NCI-H774 (cell line): ENCODE results near the gene GPC5.

Source experiments
- DNase-seq: peaks from one replicate; lab custom pipeline; 2025; lab: John Stamatoyannopoulos, UW

Gene GPC5

DNA sequence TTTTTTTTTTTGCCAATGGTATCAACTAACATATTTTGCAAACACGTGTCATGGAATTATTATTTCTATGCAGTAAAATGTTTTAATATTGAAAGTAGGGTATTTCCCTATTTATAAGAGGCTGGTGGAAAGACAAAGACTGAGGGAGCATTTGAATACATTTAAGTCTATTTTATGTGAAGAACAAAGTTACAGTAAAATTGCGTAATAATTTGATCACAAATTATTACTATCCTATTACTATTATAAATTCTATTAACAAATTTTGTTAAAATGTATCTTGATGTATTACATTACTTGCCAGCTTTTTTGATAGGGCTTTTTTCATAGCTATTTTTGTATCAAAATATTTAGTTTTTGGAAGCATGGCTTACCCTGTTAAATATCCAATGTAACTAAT lies 58.4 kb downstream of the GPC5 start:
- no peak for DNase-seq

DNA sequence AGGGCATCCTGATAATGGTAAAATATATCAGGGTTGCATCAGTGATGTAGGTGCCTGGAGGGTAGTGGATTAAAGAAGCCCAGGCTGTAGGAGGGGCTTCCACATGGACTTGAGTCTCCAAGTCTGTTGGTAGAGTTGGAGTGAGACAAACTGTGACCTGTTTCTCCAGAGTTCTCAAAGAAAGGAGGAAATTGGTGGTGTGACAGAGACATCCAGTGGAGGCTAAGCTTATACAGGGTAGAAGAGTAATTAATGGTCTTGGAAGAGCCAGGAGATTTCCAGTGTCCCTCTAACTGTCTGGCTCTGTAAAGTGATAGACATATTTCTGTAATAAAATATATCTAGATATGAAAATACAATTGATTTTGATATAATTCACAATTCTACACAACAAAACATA lies 61.1 kb downstream of the GPC5 start:
- DNase-seq, result no peak

DNA sequence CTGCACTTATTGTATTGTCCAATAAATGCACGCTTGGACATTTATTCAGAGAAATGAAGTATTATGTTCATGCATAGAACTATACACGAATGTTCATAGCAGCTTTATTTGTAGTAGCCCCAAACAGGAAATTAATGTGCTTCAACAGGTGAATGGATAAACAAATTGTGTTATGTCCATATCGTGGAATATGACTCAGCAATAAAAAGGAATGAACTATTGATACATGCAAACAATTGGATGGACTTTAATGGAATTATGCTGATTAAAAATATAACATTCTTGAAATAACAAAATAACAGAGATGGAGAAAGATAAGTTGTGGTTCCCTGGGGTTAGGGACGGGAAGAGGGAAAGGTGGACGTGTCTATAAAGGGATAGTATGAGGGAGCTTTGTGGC lies 65.9 kb downstream of the GPC5 start:
- DNase-seq, result no peak

DNA sequence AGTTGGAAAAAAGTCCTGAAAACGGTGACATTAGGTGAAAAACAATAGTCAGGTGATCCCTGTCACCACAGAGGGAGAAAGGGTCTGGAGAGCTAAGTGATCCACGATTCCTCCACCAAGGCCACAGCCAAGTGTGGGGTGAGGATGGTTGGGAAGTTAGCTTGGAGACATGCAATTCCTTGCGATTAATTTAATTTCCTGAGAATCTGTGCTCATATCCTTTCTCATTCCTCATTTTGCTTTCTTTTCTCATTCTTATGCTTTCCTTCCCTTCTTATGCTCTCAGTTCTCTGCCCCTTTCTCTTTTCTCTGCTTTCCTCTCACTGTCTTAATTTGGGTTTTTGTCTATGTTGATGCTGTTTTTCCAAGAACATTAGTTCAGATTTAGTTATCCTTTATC lies 68.8 kb downstream of the GPC5 start:
- no peak for DNase-seq

DNA sequence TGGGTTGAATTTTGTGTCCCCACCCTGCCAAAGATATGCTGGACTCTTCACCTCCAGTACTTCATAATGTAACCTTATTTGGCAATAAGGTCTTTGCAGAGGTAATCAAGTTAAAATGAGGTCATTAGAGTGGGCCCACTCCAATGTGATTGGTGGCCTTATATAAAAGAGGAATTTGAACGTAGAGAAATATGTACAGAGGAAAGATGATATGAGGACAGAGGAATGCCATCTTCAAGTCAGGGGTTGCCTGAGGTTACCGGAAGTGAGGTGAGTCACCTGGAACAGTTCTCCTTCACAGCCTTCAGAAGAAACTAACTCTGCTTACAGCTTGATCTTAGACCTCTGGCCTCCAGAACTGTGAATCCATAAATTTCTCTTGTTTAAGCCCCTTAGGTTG lies 69.9 kb downstream of the GPC5 start:
- DNase-seq, result no peak

DNA sequence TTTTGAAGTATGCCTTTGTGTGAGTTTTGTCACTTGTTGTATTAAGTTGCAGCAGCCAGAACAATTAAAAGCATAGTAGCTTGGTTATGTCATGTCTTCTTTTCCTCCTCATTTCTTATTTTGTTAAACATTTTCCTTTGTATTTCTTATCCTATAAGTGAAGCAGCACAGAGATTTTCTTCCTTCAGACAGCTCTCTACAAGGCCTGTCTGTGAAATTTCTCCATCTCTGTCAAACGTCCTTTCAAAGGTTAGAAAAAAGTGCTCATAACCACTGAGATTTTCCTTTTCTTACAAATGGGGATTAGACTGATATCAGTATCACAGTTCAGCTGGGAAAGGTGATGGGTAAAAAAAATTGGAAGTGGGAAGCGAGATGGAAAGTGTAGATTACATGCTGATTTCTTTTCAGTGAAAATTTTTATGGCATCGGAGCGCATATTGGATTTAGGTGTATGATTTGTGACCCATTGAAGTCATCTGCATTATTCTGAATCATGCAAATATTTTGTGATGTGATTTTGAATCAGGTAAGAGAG lies 71.7 kb downstream of the GPC5 start:
- no peak for DNase-seq

DNA sequence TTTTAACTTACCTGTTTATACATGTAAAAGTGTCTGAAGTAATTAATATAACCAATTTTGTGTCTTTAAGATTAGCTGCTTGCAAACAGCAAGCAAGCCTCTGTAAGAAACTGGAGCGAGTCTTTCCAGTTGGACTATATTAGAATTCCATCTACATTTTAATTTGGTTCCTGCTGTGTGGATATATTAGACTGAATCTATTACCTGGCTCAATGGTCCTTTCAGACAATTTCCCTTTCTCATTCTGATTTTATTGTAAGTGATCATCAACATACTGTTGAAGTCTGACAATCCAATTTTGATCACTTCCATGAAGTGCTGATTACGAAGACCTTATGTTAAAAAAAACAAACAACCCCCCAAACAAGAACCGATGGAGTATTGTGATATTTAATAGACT lies 72.3 kb downstream of the GPC5 start:
- no peak for DNase-seq

DNA sequence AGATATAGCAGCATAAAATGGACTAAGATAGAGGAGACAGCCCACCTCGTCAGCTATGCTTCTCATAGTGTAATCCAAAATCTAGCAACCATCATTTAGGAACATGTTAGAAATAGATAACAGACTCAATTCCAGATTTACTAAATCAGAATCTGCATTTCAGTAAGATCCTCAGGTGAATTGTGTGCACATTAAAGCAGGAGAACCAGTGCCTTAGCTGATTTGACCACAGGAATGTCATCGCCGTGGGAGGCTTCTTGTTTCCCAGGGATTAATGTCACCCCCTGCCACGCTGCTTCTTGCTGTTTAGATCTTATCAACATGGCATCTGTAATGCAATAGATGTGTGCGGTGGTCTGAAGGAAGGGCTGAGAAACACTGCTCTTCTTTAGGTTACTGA lies 84.0 kb downstream of the GPC5 start:
- DNase-seq, result no peak

DNA sequence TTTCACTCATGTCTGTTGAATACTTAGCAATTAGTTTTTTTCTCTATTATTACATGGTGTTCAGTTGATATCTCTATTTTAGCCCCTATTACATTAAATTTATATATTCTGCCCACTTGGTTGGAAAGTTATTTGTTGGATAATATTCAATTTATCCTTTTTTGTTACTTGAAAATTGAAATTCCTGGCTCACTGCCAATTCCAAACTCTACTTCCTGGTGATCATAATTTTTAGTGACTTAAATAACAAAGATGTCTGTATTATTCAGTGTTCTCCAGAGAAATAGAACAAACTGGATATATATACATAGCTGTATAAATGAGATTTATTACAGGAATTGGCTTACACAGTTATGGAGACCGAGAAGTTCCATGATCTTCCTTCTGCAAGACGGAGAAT lies 93.6 kb downstream of the GPC5 start:
- DNase-seq, result no peak

DNA sequence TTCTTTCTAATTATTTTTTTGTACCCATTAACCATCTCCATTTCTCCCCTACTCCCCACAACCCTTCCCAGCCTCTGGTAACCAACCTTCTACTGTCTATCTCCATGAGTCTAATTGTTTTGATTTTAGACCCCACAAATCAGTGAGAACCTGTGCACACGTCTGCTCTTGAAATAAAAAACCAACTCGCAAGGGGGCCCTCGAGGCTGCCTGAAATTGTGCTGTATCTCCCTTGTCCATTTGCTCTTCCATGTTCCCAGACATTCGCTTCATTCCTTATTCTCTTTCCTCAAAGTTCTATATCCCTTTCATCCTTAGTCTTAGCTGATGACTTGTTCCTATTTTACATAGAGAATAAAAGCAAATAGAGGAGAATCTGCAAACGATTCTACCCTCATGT lies 95.0 kb downstream of the GPC5 start:
- no peak for DNase-seq

DNA sequence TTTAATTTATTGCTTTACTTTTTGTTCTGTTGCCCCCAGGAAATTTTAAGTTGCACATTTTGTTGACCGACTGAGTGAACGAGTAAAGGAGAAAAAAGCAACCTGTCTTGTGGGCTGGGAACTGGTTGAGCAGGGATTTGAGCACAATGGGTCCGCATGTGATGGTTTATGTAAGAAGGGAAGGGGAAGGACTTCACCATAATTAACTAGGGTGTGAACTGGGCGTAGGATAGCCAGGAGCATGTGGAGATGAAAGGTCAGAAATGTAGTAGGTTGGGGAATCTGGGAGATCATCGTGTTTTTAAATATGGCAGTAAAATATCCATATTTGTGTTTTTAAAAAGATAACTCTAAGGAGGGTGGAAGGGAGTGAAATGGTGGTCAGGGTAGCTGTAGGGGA lies 99.9 kb downstream of the GPC5 start:
- no peak for DNase-seq

DNA sequence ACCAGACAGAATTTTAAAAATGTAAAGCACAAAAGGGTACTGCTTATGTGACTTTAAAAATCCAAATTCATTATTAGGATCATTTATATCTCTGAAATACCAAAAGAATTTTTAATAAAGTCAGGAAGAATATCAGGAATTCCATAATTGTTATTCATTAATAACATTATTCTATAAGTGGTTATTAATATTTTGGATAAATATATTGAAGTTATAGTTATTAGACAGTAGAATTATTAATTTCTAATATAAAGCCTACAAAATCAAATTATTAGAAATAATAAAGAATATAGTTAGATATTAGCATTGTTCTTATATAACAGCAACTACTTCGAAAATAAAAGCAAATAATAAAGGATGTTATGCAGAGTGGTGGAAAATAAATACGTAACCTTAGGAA lies 105.8 kb downstream of the GPC5 start:
- no peak for DNase-seq

DNA sequence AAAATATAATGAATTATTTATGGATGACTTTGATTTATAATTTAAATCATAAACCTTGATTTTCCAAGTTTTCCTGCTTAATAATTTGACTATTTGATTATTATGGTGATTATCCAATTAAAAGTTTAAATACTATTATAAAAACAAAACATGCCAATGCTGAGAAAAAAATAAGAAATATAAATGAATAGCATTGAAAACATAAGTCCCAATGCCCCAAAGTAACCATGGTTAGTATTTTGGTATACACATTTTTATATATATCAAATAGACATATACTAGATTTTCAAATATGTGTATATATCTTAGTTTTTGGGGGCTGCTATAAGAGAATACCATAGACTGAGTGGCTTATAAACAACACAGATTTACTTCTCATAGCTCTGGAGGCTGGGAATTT lies 108.3 kb downstream of the GPC5 start:
- DNase-seq, result no peak

DNA sequence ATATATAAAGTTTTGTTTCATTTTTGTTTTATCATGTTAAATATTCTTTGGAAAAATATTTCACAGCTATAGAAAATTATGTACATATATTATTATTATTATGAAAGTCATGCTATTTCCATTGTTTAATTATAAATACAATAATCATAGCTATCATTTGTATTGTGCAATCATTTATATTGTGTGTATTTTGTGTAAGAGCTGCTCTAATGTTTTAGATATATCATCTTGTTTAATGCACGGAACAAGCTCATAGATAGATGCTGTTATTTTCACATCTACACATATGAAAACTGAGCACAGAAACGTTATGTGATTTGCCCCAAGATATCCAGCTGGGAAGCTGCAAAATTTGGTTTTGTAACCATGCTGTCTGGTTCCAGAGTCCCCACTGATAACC lies 111.6 kb downstream of the GPC5 start:
- no peak for DNase-seq

DNA sequence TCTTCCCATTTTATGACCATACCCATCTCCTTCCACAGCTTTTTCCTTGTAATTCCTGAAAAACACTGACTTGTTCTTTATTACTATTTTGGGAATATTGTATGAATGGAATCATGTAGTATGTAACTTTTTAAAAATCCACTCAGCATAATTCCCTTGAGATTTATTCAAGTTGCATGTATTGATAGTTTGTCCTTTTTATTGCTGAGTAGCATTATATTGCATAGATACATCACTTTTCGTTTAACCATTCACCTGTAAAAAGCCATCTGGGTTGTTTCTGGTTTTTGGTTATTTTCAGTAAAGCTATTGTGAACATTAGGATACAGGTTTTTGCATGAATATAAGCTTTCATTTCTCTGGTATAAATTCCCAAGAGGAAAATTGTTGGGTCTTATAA lies 115.4 kb downstream of the GPC5 start:
- no peak for DNase-seq

DNA sequence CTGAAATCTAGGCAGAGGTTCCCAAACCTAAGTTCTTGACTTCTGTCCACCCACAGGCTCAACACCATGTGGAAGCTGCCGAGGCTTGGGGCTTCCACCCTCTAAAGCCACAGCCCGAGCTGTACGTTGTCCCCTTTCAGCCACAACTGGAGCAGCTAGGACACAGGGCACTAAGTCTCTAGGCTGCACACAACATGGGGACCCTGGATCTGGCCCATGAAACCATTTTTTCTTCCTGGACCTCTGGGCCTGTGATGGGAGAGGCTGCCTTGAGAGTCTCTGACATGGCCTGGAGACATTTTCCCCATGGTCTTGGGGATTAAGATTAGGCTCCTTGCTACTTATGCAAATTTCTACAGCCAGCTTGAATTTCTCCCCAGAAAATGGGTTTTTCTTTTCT lies 118.4 kb downstream of the GPC5 start:
- no peak for DNase-seq

DNA sequence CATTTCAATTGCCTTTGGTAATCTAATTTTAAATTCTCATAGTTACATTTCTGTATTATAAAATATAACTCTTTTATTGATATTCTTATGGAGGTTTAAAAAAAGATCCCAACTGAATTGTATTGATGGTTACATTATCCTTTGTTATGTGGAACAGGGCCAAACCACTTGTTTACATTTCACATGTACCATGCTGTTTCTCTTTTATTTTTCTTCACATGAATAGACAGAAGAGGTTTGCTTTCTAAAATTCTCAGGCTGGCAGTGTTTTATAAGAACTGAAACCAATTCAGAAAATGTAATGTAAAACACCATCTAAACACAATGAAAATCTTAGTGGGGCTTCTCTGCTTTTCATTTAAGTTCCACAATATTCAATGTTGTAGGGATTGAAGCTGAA lies 122.5 kb downstream of the GPC5 start:
- DNase-seq, result no peak

DNA sequence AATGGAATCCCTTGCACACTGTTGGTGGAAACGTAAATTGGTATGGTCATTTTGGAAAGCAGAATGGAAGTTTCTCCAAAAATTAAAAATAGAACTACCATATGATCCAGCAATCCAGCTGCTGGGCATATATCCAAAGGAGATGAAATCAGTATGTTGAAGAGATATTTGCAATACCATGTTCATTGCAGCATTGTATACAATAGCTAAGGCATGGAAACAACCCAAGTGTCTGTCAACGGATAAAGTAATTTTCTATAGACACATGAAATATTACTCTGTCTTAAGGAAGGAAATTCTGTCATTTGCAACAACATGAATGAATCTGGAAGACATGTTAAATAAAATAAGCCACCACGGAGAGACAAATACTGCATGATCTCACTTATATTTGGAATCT lies 124.7 kb downstream of the GPC5 start:
- no peak for DNase-seq

DNA sequence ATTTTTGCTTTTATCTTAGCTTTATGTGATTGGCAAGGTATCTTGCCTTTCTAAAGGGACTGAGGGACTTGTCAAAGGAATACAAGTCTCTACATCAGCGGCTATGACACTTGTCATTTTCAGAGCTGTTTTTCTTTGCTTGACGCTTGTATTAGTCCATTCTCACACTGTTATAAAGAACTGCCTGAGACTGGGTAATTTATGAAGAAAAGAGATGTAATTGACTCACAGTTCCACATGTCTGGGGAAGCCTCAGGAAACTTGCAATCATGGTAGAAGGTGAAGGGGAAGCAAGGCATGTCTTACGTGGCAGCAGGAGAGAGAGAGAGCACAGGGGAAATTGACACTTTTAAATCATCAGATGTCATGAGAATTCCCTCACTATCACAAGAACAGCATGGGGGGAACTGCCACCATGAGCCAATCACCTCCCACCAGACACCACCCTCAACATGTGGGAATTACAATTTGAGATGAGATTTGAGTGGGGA lies 128.2 kb downstream of the GPC5 start:
- DNase-seq, result no peak

DNA sequence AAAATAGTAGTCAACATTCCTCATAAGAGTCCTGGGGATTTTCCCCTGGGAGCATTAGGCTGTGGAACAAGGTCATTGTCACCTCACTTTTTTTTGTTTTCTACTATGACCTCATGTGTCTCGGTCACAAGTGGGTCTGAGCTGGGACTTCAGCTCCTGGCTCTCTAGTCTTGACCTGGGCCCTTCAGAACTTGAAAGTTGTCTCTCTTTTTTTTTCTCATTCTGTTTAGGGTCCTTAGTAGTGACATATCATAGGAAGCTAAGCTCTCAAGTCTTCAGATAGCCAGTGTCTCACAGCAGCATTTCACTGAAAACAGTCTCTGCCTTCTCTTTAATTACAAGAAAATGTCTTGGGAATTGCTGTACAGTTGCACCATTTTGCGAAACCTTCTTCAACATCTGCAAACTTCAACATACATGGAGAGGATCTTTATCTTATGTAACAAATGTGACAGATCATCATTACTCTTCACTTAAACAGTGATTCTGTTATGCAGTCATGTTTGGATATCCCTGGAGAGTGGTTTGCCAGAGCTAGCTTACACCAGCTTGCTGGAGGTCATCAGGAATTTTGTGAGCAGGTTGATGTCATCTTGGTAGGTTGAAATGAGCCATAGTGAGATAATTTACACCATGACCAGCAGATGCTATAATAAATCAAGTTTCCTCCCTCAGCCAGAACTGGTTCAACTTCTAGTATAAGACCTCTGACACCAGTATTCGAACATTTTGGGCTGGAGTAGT lies 131.5 kb downstream of the GPC5 start:
- DNase-seq, result no peak

DNA sequence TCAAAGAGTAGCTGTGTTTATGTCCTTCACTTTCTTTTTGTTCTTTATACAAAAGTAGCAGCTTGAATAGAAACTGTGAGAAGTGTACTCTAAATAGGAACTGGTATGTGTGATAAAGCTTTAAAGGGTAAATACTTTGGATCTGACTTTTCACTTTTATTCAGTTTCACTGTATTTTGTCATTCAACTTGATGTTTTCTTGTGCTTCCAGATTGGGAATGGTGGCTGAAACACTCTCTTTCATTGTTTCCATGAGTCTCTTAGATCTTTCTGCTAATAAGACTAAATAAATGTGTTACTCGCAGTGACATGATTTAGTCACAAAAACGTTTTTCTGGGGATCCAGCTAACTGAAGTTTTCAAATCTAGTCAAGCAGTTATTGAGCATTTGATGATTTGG lies 133.2 kb downstream of the GPC5 start:
- DNase-seq, result no peak

DNA sequence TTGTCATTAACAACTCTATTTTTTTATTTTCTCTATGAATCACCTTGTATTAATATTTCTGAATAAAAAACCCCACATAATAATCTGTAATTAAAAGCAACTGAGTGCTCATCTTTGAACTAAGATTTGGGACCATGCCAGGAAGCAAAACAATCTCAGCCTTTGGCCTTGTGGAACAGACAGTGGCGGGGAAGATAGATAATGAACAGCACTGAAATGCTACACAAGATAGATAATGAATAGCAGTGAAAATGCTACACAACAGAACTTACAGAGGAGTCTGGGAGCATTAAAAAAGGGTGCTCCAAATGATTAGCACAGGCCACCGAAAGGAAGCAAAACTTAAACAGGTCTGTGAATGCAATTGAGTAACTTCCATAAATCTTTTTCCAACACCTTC lies 134.9 kb downstream of the GPC5 start:
- no peak for DNase-seq

DNA sequence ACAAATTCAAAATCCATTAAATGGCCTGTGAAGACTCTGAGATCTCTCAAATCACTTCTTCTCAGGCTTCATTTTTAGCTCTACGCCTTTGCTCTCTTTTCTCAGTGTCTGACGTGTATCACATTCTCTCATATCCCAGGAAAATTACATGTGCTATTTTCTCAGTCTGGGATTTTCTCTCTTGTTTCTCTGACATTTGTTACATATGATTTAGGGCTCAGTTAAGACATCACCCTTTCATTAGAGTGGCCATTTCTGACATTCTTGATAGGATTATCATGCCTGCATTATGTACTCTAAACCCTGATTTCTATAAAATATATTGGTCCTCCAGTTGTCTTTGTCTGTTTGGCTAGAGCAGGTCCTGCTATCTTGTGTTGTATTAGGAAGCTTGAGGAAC lies 136.6 kb downstream of the GPC5 start:
- no peak for DNase-seq

DNA sequence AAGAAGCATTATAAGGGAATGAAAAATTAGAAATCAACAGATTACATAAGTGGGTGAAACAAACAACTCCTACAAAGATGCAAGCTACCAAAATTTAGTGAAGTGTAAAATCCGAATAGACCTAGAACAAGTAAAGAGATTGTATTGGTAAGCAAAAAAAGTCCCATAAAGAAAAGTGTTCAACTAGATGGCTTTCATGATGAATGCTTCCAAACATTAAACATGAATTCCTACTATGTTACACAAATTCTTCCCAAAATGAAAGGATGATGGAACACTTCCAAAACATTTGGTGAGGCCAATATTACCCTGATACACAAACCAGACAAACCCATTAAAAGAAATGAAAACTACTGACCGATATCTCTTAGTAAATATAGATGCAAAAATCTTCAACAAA lies 139.0 kb downstream of the GPC5 start:
- DNase-seq, result no peak
